Esophagus squamous epithelium (tissue), 4 donors: ENCODE measurements around the gene SLC29A1.

Source experiments
- POLR2A ChIP-seq, 4 donors: fragments of 450-650 bp; IDR thresholded peaks; one replicate each; pipeline ENCODE4 v1.6.1; 2017; ENCODE audit warnings: antibody characterized with exemption in 4 of 4, mild to moderate bottlenecking in 4 of 4, moderate library complexity in 3 of 4
- TF ChIP-seq, protein P1 (sequence below), 6 experiments: fragments of 450-650 bp in 4 of 6; fragments of 200-600 bp in 2 of 6; sonication (generic) in 2 of 6; IDR thresholded peaks; one replicate each; pipeline ENCODE4 v1.5.1; 2016 to 2019; ENCODE audit warnings: antibody characterized with exemption in 6 of 6, mild to moderate bottlenecking in 4 of 6, moderate library complexity in 4 of 6

DNA sequence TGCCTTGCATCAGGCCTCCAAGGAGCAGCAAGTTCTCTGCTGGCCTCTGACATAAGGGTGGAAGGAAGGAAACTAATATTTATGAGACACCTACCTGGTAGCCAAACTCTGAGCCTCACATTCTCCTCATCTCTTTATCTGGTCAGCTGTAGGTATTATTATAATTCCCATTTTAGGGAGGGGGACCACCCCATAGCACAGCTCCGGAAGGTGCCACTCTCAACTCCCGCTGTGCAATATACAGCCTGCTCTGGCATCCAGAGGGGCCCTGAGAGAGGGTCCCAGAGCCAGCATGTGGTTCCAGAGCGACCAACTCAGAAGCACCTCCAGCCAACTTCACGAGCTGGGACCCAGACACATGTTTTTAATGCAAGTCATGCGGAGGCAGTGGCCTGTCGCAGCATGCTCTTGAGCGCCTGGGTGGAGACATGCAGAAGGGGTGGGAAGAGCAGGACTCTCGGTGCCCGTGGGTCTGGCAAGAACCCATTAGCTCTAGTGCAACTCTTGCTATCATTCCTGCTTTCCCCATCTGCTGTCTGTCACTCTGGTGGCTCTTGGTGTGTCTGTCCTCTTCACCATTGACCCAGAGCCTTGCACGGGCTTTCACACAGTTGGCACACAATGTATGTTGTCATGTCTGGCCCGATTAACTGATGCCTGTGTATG is 21.6 kb upstream of the SLC29A1 start:
- TF ChIP-seq, protein P1, sequence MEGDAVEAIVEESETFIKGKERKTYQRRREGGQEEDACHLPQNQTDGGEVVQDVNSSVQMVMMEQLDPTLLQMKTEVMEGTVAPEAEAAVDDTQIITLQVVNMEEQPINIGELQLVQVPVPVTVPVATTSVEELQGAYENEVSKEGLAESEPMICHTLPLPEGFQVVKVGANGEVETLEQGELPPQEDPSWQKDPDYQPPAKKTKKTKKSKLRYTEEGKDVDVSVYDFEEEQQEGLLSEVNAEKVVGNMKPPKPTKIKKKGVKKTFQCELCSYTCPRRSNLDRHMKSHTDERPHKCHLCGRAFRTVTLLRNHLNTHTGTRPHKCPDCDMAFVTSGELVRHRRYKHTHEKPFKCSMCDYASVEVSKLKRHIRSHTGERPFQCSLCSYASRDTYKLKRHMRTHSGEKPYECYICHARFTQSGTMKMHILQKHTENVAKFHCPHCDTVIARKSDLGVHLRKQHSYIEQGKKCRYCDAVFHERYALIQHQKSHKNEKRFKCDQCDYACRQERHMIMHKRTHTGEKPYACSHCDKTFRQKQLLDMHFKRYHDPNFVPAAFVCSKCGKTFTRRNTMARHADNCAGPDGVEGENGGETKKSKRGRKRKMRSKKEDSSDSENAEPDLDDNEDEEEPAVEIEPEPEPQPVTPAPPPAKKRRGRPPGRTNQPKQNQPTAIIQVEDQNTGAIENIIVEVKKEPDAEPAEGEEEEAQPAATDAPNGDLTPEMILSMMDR (IDR thresholded peaks at IDR 0.05), result no peak
- TF ChIP-seq POLR2A (IDR thresholded peaks at IDR 0.05), result no peak
